ENCODE results near the gene SH3RF1. TPM values are rescaled to one million over a fixed set of nuclear protein-coding genes. Genes with fewer than 3 reads are reported as not detected.

Gene SH3RF1
- total RNA-seq, 1 donor from 2014 or later = 13.6 TPM

- no peaks in the 10 kb centered on the region for H3K4me1 ChIP-seq (ENCODE audit: control insufficient read depth in 3 of 3, insufficient read depth in 3 of 3, low read length in 3 of 3)
- no peak overlapping the region for H3K27ac ChIP-seq (ENCODE audit: low read depth, low read length)
- peaks cover 27 to 31% (median 29%) of the 10 kb centered on the region in 3 donors for H3K36me3 ChIP-seq (ENCODE audit: control insufficient read depth in 3 of 3, insufficient read depth in 3 of 3, low read length in 3 of 3)
- H3K27me3 ChIP-seq (ENCODE audit: control insufficient read depth in 3 of 3, insufficient read depth in 3 of 3, low read length in 3 of 3) = no peaks in the 10 kb centered on the region
- no peak overlapping the region for H3K9ac ChIP-seq (ENCODE audit: low read depth in 1 of 3, low read length in 3 of 3)
- H3K9me3 ChIP-seq (ENCODE audit: control insufficient read depth in 3 of 3, low read length in 3 of 3) = no peaks in the 10 kb centered on the region
- H3K4me3 ChIP-seq (ENCODE audit: low read length in 3 of 3) = no peak overlapping the region
Observed at GRCh38 chr4:169115897-169116254, 154.9 kb downstream of the SH3RF1 start.

DNA sequence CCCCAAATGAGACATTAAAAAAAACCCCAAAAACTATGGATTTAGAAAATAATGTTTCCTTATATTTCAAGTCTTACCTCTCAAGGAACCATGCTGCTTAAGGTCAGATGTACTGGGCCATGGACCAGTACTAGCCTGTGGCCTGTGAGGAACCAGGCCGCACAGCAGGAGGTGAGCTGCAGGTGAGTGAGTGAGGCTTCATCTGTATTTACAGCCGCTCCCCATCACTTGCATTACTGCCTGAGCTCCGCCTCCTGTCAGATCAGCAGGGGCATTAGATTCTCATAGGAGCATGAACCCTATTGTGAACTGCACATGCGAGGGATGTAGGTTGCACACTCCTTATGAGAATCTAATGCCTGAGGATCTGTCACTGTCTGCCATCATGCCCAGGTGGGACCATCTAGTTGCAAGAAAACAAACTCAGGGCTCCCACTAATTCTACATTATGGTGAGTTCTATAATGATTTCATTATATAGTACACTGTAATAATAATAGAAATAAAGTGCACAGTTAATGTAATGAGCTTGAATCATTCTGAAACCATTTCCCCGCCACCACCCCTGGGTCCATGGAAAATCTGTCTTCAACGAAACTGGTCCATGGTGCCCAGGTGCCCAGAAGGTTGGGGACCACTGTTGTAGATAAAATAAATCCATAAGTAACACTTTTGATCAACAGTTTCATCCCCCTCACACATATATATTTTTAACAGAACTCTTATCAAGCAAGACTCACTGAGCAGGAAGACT is 155.4 kb downstream of the SH3RF1 start:
- Histone ChIP-seq H3K4me3 (ENCODE audit: low read length in 3 of 3) (no peak overlapping the region), H3K9me3 (ENCODE audit: control insufficient read depth in 3 of 3, low read length in 3 of 3) (no peaks in the 10 kb centered on the region), H3K27ac (ENCODE audit: low read depth, low read length) (no peak overlapping the region), H3K4me1 (ENCODE audit: control insufficient read depth in 3 of 3, insufficient read depth in 3 of 3, low read length in 3 of 3) (no peaks in the 10 kb centered on the region), H3K27me3 (ENCODE audit: control insufficient read depth in 3 of 3, insufficient read depth in 3 of 3, low read length in 3 of 3) (no peaks in the 10 kb centered on the region), H3K9ac (ENCODE audit: low read depth in 1 of 3, low read length in 3 of 3) (no peak overlapping the region), H3K36me3 (ENCODE audit: control insufficient read depth in 3 of 3, insufficient read depth in 3 of 3, low read length in 3 of 3) (peaks cover 27 to 31% (median 29%) of the 10 kb centered on the region in 3 donors)

GRCh38 chr4:169114341-169114974 is 156.3 kb downstream of the SH3RF1 start:
- no peak overlapping the region for H3K9ac ChIP-seq (ENCODE audit: low read depth in 1 of 3, low read length in 3 of 3)
- H3K4me3 ChIP-seq (ENCODE audit: low read length in 3 of 3) = no peak overlapping the region
- peaks cover 27 to 32% (median 31%) of the 10 kb centered on the region in 3 donors for H3K36me3 ChIP-seq (ENCODE audit: control insufficient read depth in 3 of 3, insufficient read depth in 3 of 3, low read length in 3 of 3)
- H3K9me3 ChIP-seq (ENCODE audit: control insufficient read depth in 3 of 3, low read length in 3 of 3) = no peaks in the 10 kb centered on the region
- H3K4me1 ChIP-seq (ENCODE audit: control insufficient read depth in 3 of 3, insufficient read depth in 3 of 3, low read length in 3 of 3) = no peaks in the 10 kb centered on the region
- no peak overlapping the region for H3K27ac ChIP-seq (ENCODE audit: low read depth, low read length)
- no peaks in the 10 kb centered on the region for H3K27me3 ChIP-seq (ENCODE audit: control insufficient read depth in 3 of 3, insufficient read depth in 3 of 3, low read length in 3 of 3)

- Histone ChIP-seq H3K9me3 (ENCODE audit: control insufficient read depth in 3 of 3, low read length in 3 of 3) (no peaks in the 10 kb centered on the region), H3K9ac (ENCODE audit: low read depth in 1 of 3, low read length in 3 of 3) (no peak overlapping the region), H3K27ac (ENCODE audit: low read depth, low read length) (no peak overlapping the region), H3K4me1 (ENCODE audit: control insufficient read depth in 3 of 3, insufficient read depth in 3 of 3, low read length in 3 of 3) (no peaks in the 10 kb centered on the region), H3K27me3 (ENCODE audit: control insufficient read depth in 3 of 3, insufficient read depth in 3 of 3, low read length in 3 of 3) (no peaks in the 10 kb centered on the region), H3K36me3 (ENCODE audit: control insufficient read depth in 3 of 3, insufficient read depth in 3 of 3, low read length in 3 of 3) (peaks cover 13 to 27% (median 17%) of the 10 kb centered on the region in 3 donors), H3K4me3 (ENCODE audit: low read length in 3 of 3) (no peak overlapping the region)
Observed at GRCh38 chr4:169110633-169111032, 160.1 kb downstream of the SH3RF1 start.

GRCh38 chr4:169109035-169109675 is 161.6 kb downstream of the SH3RF1 start:
- H3K4me3 ChIP-seq (ENCODE audit: low read length in 3 of 3) = no peak overlapping the region
- peaks cover 0 to under 1% (median 0%) of the 10 kb centered on the region in 3 donors for H3K4me1 ChIP-seq (ENCODE audit: control insufficient read depth in 3 of 3, insufficient read depth in 3 of 3, low read length in 3 of 3)
- H3K36me3 ChIP-seq (ENCODE audit: control insufficient read depth in 3 of 3, insufficient read depth in 3 of 3, low read length in 3 of 3) = peaks cover 16 to 26% (median 19%) of the 10 kb centered on the region in 3 donors
- H3K27me3 ChIP-seq (ENCODE audit: control insufficient read depth in 3 of 3, insufficient read depth in 3 of 3, low read length in 3 of 3) = no peaks in the 10 kb centered on the region
- no peak overlapping the region for H3K9ac ChIP-seq (ENCODE audit: low read depth in 1 of 3, low read length in 3 of 3)
- H3K27ac ChIP-seq (ENCODE audit: low read depth, low read length) = no peak overlapping the region
- no peaks in the 10 kb centered on the region for H3K9me3 ChIP-seq (ENCODE audit: control insufficient read depth in 3 of 3, low read length in 3 of 3)

DNA sequence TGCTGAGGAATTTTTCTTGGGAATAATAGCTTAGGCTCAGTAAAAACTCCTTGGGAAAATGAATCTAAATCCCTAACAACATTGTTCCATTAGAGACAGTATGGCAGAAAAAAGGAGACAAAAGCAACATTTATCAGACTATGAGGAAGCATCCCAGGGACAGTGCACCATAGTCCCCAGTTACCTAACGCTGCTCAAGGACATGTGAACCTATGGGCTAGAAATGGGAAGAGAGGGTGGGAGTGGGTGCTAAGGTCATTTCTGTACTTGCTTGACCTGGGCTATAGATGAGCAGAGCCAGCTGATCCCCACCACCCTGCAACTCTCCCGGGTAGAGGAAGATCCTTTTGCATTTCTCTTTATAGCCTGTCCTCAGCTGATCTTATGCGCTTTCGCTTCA is 162.5 kb downstream of the SH3RF1 start:
- Histone ChIP-seq H3K4me3 (ENCODE audit: low read length in 3 of 3) (no peak overlapping the region), H3K27me3 (ENCODE audit: control insufficient read depth in 3 of 3, insufficient read depth in 3 of 3, low read length in 3 of 3) (no peaks in the 10 kb centered on the region), H3K27ac (ENCODE audit: low read depth, low read length) (no peak overlapping the region)

DNA sequence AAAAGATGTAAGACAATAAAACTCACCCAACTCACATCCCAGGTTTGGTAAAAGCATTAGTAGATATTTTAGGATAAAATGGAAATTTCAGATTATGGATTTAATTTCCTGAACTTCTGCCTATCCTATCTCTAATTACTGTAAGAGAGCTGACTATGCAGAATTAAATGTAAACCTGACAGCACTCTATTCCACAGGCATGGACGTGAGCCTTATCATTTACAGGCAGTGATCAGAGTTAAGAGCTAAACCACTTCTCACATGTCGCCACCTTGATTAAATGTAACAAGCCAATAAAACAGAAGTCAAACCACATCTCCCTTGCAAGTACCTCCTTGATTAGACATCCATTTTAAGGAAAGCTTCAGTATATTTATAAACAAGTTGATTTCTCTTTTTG is 163.2 kb downstream of the SH3RF1 start:
- Histone ChIP-seq H3K27ac (ENCODE audit: low read depth, low read length) (no peak overlapping the region), H3K4me1 (ENCODE audit: control insufficient read depth in 3 of 3, insufficient read depth in 3 of 3, low read length in 3 of 3) (peaks cover 0 to 4% (median 0%) of the 10 kb centered on the region in 3 donors), H3K9me3 (ENCODE audit: control insufficient read depth in 3 of 3, low read length in 3 of 3) (no peaks in the 10 kb centered on the region), H3K4me3 (ENCODE audit: low read length in 3 of 3) (no peak overlapping the region), H3K36me3 (ENCODE audit: control insufficient read depth in 3 of 3, insufficient read depth in 3 of 3, low read length in 3 of 3) (peaks cover 10 to 22% (median 20%) of the 10 kb centered on the region in 3 donors), H3K27me3 (ENCODE audit: control insufficient read depth in 3 of 3, insufficient read depth in 3 of 3, low read length in 3 of 3) (no peaks in the 10 kb centered on the region), H3K9ac (ENCODE audit: low read depth in 1 of 3, low read length in 3 of 3) (no peak overlapping the region)

More for the DNA sequence above, 162.5 kb downstream of the SH3RF1 start:
- H3K9ac ChIP-seq (ENCODE audit: low read depth in 1 of 3, low read length in 3 of 3) = no peak overlapping the region
- H3K9me3 ChIP-seq (ENCODE audit: control insufficient read depth in 3 of 3, low read length in 3 of 3) = no peaks in the 10 kb centered on the region
- peaks cover 10 to 22% (median 20%) of the 10 kb centered on the region in 3 donors for H3K36me3 ChIP-seq (ENCODE audit: control insufficient read depth in 3 of 3, insufficient read depth in 3 of 3, low read length in 3 of 3)
- H3K4me1 ChIP-seq (ENCODE audit: control insufficient read depth in 3 of 3, insufficient read depth in 3 of 3, low read length in 3 of 3) = peaks cover 0 to 4% (median 0%) of the 10 kb centered on the region in 3 donors

- H3K9ac ChIP-seq (ENCODE audit: low read depth in 1 of 3, low read length in 3 of 3) = no peak overlapping the region
- no peaks in the 10 kb centered on the region for H3K9me3 ChIP-seq (ENCODE audit: control insufficient read depth in 3 of 3, low read length in 3 of 3)
- H3K36me3 ChIP-seq (ENCODE audit: control insufficient read depth in 3 of 3, insufficient read depth in 3 of 3, low read length in 3 of 3) = peaks cover 8 to 22% (median 18%) of the 10 kb centered on the region in 3 donors
- no peak overlapping the region for H3K4me3 ChIP-seq (ENCODE audit: low read length in 3 of 3)
- peaks cover 0 to 4% (median 3%) of the 10 kb centered on the region in 3 donors for H3K4me1 ChIP-seq (ENCODE audit: control insufficient read depth in 3 of 3, insufficient read depth in 3 of 3, low read length in 3 of 3)
- no peaks in the 10 kb centered on the region for H3K27me3 ChIP-seq (ENCODE audit: control insufficient read depth in 3 of 3, insufficient read depth in 3 of 3, low read length in 3 of 3)
- no peak overlapping the region for H3K27ac ChIP-seq (ENCODE audit: low read depth, low read length)
Observed at GRCh38 chr4:169106696-169107229, 164.0 kb downstream of the SH3RF1 start.

- no peak overlapping the region for H3K27ac ChIP-seq (ENCODE audit: low read depth, low read length)
- no peaks in the 10 kb centered on the region for H3K9me3 ChIP-seq (ENCODE audit: control insufficient read depth in 3 of 3, low read length in 3 of 3)
- no peak overlapping the region for H3K9ac ChIP-seq (ENCODE audit: low read depth in 1 of 3, low read length in 3 of 3)
- no peak overlapping the region for H3K4me3 ChIP-seq (ENCODE audit: low read length in 3 of 3)
- no peaks in the 10 kb centered on the region for H3K27me3 ChIP-seq (ENCODE audit: control insufficient read depth in 3 of 3, insufficient read depth in 3 of 3, low read length in 3 of 3)
- H3K36me3 ChIP-seq (ENCODE audit: control insufficient read depth in 3 of 3, insufficient read depth in 3 of 3, low read length in 3 of 3) = peaks cover 7 to 22% (median 18%) of the 10 kb centered on the region in 3 donors
- peaks cover 0 to 7% (median 3%) of the 10 kb centered on the region in 3 donors for H3K4me1 ChIP-seq (ENCODE audit: control insufficient read depth in 3 of 3, insufficient read depth in 3 of 3, low read length in 3 of 3)
Observed at GRCh38 chr4:169105620-169106019, 165.1 kb downstream of the SH3RF1 start.

Measured in skeletal muscle tissue (tissue), 4 donors.